Esophagus muscularis mucosa (tissue), 3 donors: ENCODE measurements around the gene DGKB.

Experiments
- POLR2A ChIP-seq: fragments of 450-650 bp; IDR thresholded peaks from one replicate; pipeline ENCODE4 v1.6.1; 2017; ENCODE audit warnings: antibody characterized with exemption, moderate library complexity, mild to moderate bottlenecking, low read depth
- POLR2AphosphoS5 ChIP-seq, 2 donors: sonication (generic); formaldehyde crosslinking; IDR thresholded peaks; one replicate each; pipeline ENCODE4 v1.6.1; 2017; ENCODE audit warnings: antibody characterized with exemption in 2 of 2
- TF ChIP-seq, protein P1 (sequence below), 3 experiments: fragments of 200-600 bp in 2 of 3; fragments of 450-650 bp in 1 of 3; sonication (generic) in 2 of 3; IDR thresholded peaks; one replicate each; pipeline ENCODE4 v1.5.1; 2017 to 2019; ENCODE audit warnings: antibody characterized with exemption in 3 of 3, mild to moderate bottlenecking in 2 of 3, moderate library complexity in 1 of 3

DNA sequence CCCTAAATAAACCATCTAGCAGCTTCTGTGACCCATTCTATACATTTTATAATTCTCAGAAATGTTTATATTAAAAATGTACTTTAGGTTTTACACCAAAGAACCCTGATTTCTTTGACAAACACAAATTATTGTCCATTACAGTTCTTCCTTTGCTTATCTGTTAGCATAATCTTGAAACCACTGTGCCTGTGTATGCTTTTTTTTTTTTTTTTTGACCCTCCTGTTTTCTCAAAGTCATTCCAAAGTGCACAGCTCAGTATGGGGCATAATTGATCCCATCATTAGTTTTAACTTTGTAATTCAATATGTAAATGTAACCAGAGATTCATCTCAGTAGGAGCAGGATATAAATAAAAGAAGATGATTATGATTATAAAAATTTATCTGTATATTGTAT is 229.3 kb downstream of the DGKB start:
- TF ChIP-seq, protein P1, sequence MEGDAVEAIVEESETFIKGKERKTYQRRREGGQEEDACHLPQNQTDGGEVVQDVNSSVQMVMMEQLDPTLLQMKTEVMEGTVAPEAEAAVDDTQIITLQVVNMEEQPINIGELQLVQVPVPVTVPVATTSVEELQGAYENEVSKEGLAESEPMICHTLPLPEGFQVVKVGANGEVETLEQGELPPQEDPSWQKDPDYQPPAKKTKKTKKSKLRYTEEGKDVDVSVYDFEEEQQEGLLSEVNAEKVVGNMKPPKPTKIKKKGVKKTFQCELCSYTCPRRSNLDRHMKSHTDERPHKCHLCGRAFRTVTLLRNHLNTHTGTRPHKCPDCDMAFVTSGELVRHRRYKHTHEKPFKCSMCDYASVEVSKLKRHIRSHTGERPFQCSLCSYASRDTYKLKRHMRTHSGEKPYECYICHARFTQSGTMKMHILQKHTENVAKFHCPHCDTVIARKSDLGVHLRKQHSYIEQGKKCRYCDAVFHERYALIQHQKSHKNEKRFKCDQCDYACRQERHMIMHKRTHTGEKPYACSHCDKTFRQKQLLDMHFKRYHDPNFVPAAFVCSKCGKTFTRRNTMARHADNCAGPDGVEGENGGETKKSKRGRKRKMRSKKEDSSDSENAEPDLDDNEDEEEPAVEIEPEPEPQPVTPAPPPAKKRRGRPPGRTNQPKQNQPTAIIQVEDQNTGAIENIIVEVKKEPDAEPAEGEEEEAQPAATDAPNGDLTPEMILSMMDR (IDR thresholded peaks at IDR 0.05): no peak
- no peak for TF ChIP-seq POLR2A
- no peak for TF ChIP-seq POLR2AphosphoS5 (IDR thresholded peaks at IDR 0.05)
